ENCODE results near the gene UBQLNL. TPM values are rescaled to one million over a fixed set of nuclear protein-coding genes. Genes with fewer than 3 reads are reported as not detected.

UBQLNL gene
- polyA plus RNA-seq, 1 of the 3 experiments (the other 2 are of a cell fraction) = 0.03 TPM

DNA sequence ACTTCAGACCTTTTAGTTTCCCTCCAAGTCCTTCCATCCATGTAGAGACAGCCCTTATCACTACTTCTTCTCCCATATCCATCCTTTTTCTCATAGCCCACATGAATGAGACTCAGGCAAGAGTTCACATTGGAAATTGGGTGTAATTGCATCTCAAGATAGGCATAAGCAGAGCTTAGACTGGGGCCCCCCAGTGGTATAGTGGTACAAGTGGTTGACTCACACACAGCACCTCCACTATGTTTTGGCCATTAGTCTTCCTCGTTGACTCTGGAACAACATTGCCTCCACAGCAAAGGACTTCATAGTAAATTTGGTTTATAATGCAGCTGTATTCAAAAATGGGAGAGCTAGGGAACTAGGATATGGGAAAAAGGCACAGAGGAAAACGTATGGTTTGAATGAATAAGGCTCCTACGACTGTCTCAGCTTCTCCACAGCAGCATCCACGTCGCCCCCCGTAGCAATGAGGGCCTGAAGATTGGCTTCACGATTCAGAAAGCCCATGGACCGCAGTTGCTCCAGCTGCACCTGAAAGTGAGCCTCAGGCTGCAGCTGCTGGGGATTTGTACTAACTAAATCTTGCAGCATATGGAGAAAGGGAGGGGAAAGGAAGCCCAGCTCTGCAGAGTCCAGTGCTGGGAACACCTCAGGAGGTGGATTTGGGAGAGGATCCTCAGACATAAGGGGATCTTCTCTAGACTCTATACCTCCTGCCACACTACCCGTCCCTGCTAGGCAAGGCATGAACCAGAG, 9.1 kb downstream of the UBQLNL start:
- Histone ChIP-seq H3K27me3 (ENCODE audit: insufficient read depth) (no peaks in the 10 kb centered on the region), H3K9ac (no peak overlapping the region), H3K4me3 (ENCODE audit: low read depth in 2 of 2, low read length in 1 of 2) (no peak overlapping the region), H3K79me2 (ENCODE audit: insufficient read depth) (no peaks in the 10 kb centered on the region), H3K9me3 (no peaks in the 10 kb centered on the region), H3K27ac (ENCODE audit: low read depth in 2 of 2, low read length in 1 of 2) (no peak overlapping the region), H3K9me2 (no peaks in the 10 kb centered on the region), H3F3A (replicated peaks; ENCODE audit: insufficient read depth) (no peaks in the 10 kb centered on the region), H3K36me3 (replicated peaks in 1 of 2; ENCODE audit: control insufficient read depth in 1 of 2, insufficient read depth in 2 of 2, low read length in 1 of 2) (no peaks in the 10 kb centered on the region), H3K4me1 (ENCODE audit: control insufficient read depth in 1 of 2, insufficient read depth in 2 of 2, low read depth in 1 of 2, low read length in 1 of 2) (no peaks in the 10 kb centered on the region; a peak in 1 of 4 replicates), H3K4me2 (no peak overlapping the region), H4K20me1 (ENCODE audit: insufficient read depth) (no peaks in the 10 kb centered on the region), H2AFZ (ENCODE audit: low read depth) (no peak overlapping the region)
- TF ChIP-seq POLR2AphosphoS5 (IDR thresholded peaks at IDR 0.05; ENCODE audit: low read depth, low read length) = no peak
- TF ChIP-seq EZH2phosphoT487 (IDR thresholded peaks at IDR 0.05; ENCODE audit: borderline replicate concordance, low read depth) = no peak
- no peak for TF ChIP-seq RCOR1 (IDR thresholded peaks at IDR 0.05; ENCODE audit: low read length)
- TF ChIP-seq, protein P1, sequence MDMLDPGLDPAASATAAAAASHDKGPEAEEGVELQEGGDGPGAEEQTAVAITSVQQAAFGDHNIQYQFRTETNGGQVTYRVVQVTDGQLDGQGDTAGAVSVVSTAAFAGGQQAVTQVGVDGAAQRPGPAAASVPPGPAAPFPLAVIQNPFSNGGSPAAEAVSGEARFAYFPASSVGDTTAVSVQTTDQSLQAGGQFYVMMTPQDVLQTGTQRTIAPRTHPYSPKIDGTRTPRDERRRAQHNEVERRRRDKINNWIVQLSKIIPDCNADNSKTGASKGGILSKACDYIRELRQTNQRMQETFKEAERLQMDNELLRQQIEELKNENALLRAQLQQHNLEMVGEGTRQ (IDR thresholded peaks at IDR 0.05; ENCODE audit: borderline replicate concordance, low read depth, low read length) = no peak
- TF ChIP-seq TAF1 (IDR thresholded peaks at IDR 0.05; ENCODE audit: borderline replicate concordance, low read depth, low read length) = no peak
- WGBS (ENCODE audit: low lambda C conversion rate) = under 1% methylated on average over 9 of the region's 9 CpGs
- ChIA-PET CTCF (interaction anchor here (1.5 kb wide), 1 partner anchor 31 kb away, joined by 7 read pairs; no protein-coding TSS in a partner anchor), POLR2A (no interaction called here)
- DNase-seq = no peak

DNA sequence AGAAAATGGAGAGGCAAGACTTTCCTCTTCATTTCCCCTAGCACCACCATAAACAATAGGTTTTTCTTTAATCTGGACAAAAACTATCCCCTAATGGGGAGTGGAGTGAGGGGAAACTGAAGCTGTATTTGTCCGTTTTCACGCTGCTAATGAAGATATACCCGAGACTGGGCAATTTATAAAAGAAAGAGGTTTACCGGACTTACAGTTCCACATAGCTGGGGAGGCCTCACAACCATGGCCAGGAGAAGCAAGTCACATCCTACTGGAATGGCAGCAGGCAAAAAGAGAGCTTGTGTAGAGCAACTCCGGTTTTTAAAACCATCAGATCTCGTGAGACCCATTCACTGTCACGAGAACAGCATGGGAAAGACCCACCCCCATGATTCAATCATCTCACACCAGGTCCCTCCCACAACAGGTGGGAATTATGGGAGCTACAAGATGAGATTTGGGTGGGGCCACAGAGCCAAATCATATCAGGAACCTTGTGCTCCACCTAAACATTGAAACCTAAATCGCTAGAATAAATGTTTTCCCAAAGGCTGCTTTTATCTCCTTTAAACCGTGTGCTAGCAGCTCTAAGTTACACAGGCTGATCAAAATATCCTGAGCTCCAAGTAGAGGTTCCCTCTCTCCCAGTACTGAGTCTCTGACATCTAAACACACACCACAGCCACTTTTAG, 11.0 kb downstream of the UBQLNL start:
- Histone ChIP-seq H2AFZ (ENCODE audit: low read depth) (no peak overlapping the region), H3K4me2 (no peak overlapping the region), H3K4me1 (ENCODE audit: control insufficient read depth in 1 of 2, insufficient read depth in 2 of 2, low read depth in 1 of 2, low read length in 1 of 2) (no peaks in the 10 kb centered on the region; a peak in 1 of 4 replicates), H3K79me2 (ENCODE audit: insufficient read depth) (no peaks in the 10 kb centered on the region), H3K9ac (no peak overlapping the region), H3K27ac (ENCODE audit: low read depth in 2 of 2, low read length in 1 of 2) (no peak overlapping the region), H3K9me3 (no peaks in the 10 kb centered on the region), H3K36me3 (replicated peaks in 1 of 2; ENCODE audit: control insufficient read depth in 1 of 2, insufficient read depth in 2 of 2, low read length in 1 of 2) (no peaks in the 10 kb centered on the region), H4K20me1 (ENCODE audit: insufficient read depth) (no peaks in the 10 kb centered on the region), H3F3A (replicated peaks; ENCODE audit: insufficient read depth) (no peaks in the 10 kb centered on the region), H3K27me3 (ENCODE audit: insufficient read depth) (no peaks in the 10 kb centered on the region), H3K4me3 (ENCODE audit: low read depth in 2 of 2, low read length in 1 of 2) (no peak overlapping the region), H3K9me2 (no peaks in the 10 kb centered on the region)
- ChIA-PET CTCF (interaction anchor here (1.1 kb wide), 1 partner anchor 29 kb away, joined by 4 read pairs; no protein-coding TSS in a partner anchor), POLR2A (no interaction called here)
- DNase-seq = no peak
- WGBS (ENCODE audit: low lambda C conversion rate) = 4% methylated on average over 9 of the region's 9 CpGs
- TF ChIP-seq CTCF (IDR thresholded peaks at IDR 0.05) = no peak
- TF ChIP-seq, protein P1 (IDR thresholded peaks at IDR 0.05; ENCODE audit: borderline replicate concordance, low read depth, low read length) = no peak
- TF ChIP-seq, protein P2, sequence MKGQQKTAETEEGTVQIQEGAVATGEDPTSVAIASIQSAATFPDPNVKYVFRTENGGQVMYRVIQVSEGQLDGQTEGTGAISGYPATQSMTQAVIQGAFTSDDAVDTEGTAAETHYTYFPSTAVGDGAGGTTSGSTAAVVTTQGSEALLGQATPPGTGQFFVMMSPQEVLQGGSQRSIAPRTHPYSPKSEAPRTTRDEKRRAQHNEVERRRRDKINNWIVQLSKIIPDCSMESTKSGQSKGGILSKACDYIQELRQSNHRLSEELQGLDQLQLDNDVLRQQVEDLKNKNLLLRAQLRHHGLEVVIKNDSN (IDR thresholded peaks at IDR 0.05; ENCODE audit: borderline replicate concordance, low read depth) = no peak
- no peak for TF ChIP-seq REST (IDR thresholded peaks at IDR 0.05; ENCODE audit: low read depth, low read length)
- no peak for TF ChIP-seq PBX3 (IDR thresholded peaks at IDR 0.05)
- no peak for TF ChIP-seq NFIC (IDR thresholded peaks at IDR 0.05; ENCODE audit: borderline replicate concordance)
- TF ChIP-seq TAF1 (IDR thresholded peaks at IDR 0.05; ENCODE audit: borderline replicate concordance, low read depth, low read length) = no peak
- no peak for TF ChIP-seq TEAD4 (IDR thresholded peaks at IDR 0.05; ENCODE audit: borderline replicate concordance, insufficient read depth)
- TF ChIP-seq GATA2 (CRISPR knock-in tag; IDR thresholded peaks at IDR 0.05) = no peak
- TF ChIP-seq EP300 (IDR thresholded peaks at IDR 0.05; ENCODE audit: borderline replicate concordance in 1 of 2, low read depth in 1 of 2, low read length in 1 of 2) = no peak

All from SK-N-SH (cell line).